Stimulated activated CD4-positive, alpha-beta T cell treated with anti-CD3 and anti-CD28 coated beads, Interleukin-4, amount 100 ng/mL, for 1 hour (primary cell): ENCODE results near the gene PPIL4.

Experiments
- DNase-seq: peaks from one replicate; pipeline ENCODE4 v3.0.0-alpha.2; 2020

PPIL4 gene

GRCh38 chr6:149456311-149457021 lies 89.4 kb downstream of the PPIL4 start:
- no peak for DNase-seq

GRCh38 chr6:149455031-149455732 lies 90.7 kb downstream of the PPIL4 start:
- no peak for DNase-seq
